Transverse colon (tissue), 4 donors: Measurements from ENCODE around the gene IMP4. TPM values are rescaled to one million over a fixed set of nuclear protein-coding genes. Genes with fewer than 3 reads are reported as not detected.

ENCODE experiments used
- DNase-seq: peaks from one replicate; pipeline ENCODE4 v3.0.0-alpha.2; 2019
- H3K27ac ChIP-seq, 4 donors: fragments of 200-600 bp; sonication (generic); 2 replicates each; pipeline ENCODE4 v1.5.1; 2016 to 2018; ENCODE audit warnings: inconsistent platforms in 4 of 4
- H3K27me3 ChIP-seq: fragments of 200-600 bp; sonication (generic); 2 replicates; pipeline ENCODE4 v1.5.1; 2017; ENCODE audit warnings: inconsistent platforms
- H3K36me3 ChIP-seq, 4 donors: fragments of 200-600 bp; sonication (generic); 2 replicates each; pipeline ENCODE4 v1.5.1; 2017 to 2019; ENCODE audit warnings: inconsistent platforms in 4 of 4
- H3K4me1 ChIP-seq, 4 donors: fragments of 200-600 bp; sonication (generic); 2 replicates each; pipeline ENCODE4 v1.5.1; 2017 to 2020; ENCODE audit warnings: inconsistent platforms in 4 of 4
- H3K4me3 ChIP-seq, 4 donors: fragments of 200-600 bp; sonication (generic); 1 replicate in 1 of 4; 2 replicates in 3 of 4; pipeline versions ENCODE4 v1.5.1 to v1.6.1; 2017 to 2019; ENCODE audit warnings: inconsistent platforms in 4 of 4
- H3K9me3 ChIP-seq, 2 donors: fragments of 200-600 bp; sonication (generic); 2 replicates each; pipeline ENCODE4 v1.5.1; 2017 to 2019; ENCODE audit warnings: inconsistent platforms in 2 of 2
- CTCF ChIP-seq, 5 experiments: fragments of 200-600 bp in 3 of 5; fragments of 450-650 bp in 2 of 5; sonication (generic) in 3 of 5; IDR thresholded peaks; 1 replicate in 2 of 5; 2 replicates in 3 of 5; pipeline ENCODE4 v1.5.1; 2016 to 2017; ENCODE audit warnings: antibody characterized with exemption in 5 of 5, inconsistent platforms in 3 of 5, mild to moderate bottlenecking in 2 of 5, moderate library complexity in 1 of 5
- EP300 ChIP-seq: sonication (generic); formaldehyde crosslinking; IDR thresholded peaks from one replicate; pipeline ENCODE4 v1.6.1; 2017; ENCODE audit warnings: antibody characterized with exemption, low read depth
- POLR2A ChIP-seq: fragments of 450-650 bp; IDR thresholded peaks from one replicate; pipeline ENCODE4 v1.6.1; 2016; ENCODE audit warnings: antibody characterized with exemption, mild to moderate bottlenecking, moderate library complexity
- POLR2AphosphoS5 ChIP-seq, 3 donors: sonication (generic); formaldehyde crosslinking; IDR thresholded peaks; one replicate each; pipeline ENCODE4 v1.6.1; 2016; ENCODE audit warnings: antibody characterized with exemption in 3 of 3
- WGBS, 2 donors: methylation state at CpG; one replicate each; pipeline ENCODE4 v1.1.5; 2018; ENCODE audit warnings: low coverage in 1 of 2; 5-methylcytosine and 5-hydroxymethylcytosine counted together
- in situ Hi-C, 4 donors: fragments of 200-750 bp; cut with MboI; loops; one replicate each; pipeline versions ENCODE4 v1.15.0 to v1.15.1; 2017; ENCODE audit warnings: low sequenced_read_pairs in 3 of 4, low pct_ligation_motif_present in 1 of 4, low pct_unique_long_range_greater_than_20kb in 1 of 4
- intact Hi-C: fragments of 100-400 bp; cut with DNase I; formaldehyde crosslinking; loops from one replicate; pipeline ENCODE4 v1.15.1; 2023; ENCODE audit warnings: low total_unique reads
- total RNA-seq, 4 donors: library from RNA; depleted of rRNA; stranded (reverse); fragments of >200 nt; gene quantifications; one replicate each; pipeline ENCODE4 v1.1.0, GENCODE V29; 2016

The IMP4 gene
- total RNA-seq, 4 donors from 2014 or later: 52.1 to 367 (median 83.7) TPM

- in situ Hi-C loops: no loop called here
These were observed 32.0 kb downstream of the IMP4 start for GRCh38 chr2:130374587-130375290.

GRCh38 chr2:130375291-130376266 is 32.9 kb downstream of the IMP4 start:
- no peaks in the 10 kb centered on the region for H3K9me3 ChIP-seq
- no peak for DNase-seq
- in situ Hi-C loops (no loop called here), intact Hi-C loops (no loop called here)
- TF ChIP-seq POLR2AphosphoS5 (IDR thresholded peaks at IDR 0.05) (no peak), EP300 (no peak), POLR2A (no peak), CTCF (IDR thresholded peaks at IDR 0.05) (no peak)
- H3K4me3 ChIP-seq: no peak overlapping the region
- no peak overlapping the region for H3K27ac ChIP-seq
- 90 to 94% methylated on average over 8 to 19 of the region's 19 CpGs for WGBS, 2 donors
- H3K27me3 ChIP-seq: no peaks in the 10 kb centered on the region
- peaks cover 10 to 41% (median 14%) of the 10 kb centered on the region in 4 donors for H3K4me1 ChIP-seq
- no peaks in the 10 kb centered on the region for H3K36me3 ChIP-seq

More at GRCh38 chr2:130374587-130375290, 32.0 kb downstream of the IMP4 start:
- TF ChIP-seq POLR2A: no peak
- TF ChIP-seq POLR2AphosphoS5 (IDR thresholded peaks at IDR 0.05): no peak
- no peak for TF ChIP-seq EP300
- TF ChIP-seq CTCF (IDR thresholded peaks at IDR 0.05): no peak
- DNase-seq: no peak
- 93% methylated on average over 9 of the region's 9 CpGs; no CpG with 5 or more reads in 1 of the 2 donors for WGBS, 2 donors
- intact Hi-C loops: no loop called here
- H3K27me3 ChIP-seq: no peaks in the 10 kb centered on the region
- no peaks in the 10 kb centered on the region for H3K36me3 ChIP-seq
- H3K4me3 ChIP-seq: no peak overlapping the region
- H3K4me1 ChIP-seq: peaks cover 10 to 41% (median 14%) of the 10 kb centered on the region in 4 donors
- no peak overlapping the region for H3K27ac ChIP-seq
- H3K9me3 ChIP-seq: no peaks in the 10 kb centered on the region

- DNase-seq: no peak
- H3K36me3 ChIP-seq: no peaks in the 10 kb centered on the region
- TF ChIP-seq CTCF (IDR thresholded peaks at IDR 0.05) (no peak), EP300 (no peak), POLR2A (no peak), POLR2AphosphoS5 (IDR thresholded peaks at IDR 0.05) (no peak)
- in situ Hi-C loops: no loop called here
- intact Hi-C loops: no loop called here
- H3K4me1 ChIP-seq: peaks cover 6 to 30% (median 12%) of the 10 kb centered on the region in 4 donors
- no peak overlapping the region for H3K27ac ChIP-seq
- no peaks in the 10 kb centered on the region for H3K9me3 ChIP-seq
- H3K27me3 ChIP-seq: no peaks in the 10 kb centered on the region
- 66 to 79% methylated on average over 3 to 11 of the region's 11 CpGs for WGBS, 2 donors
- H3K4me3 ChIP-seq: no peak overlapping the region
These were observed 34.0 kb downstream of the IMP4 start for GRCh38 chr2:130376433-130377293.
